Stimulated activated CD4-positive, alpha-beta T cell treated with anti-CD3 and anti-CD28 coated beads, Interleukin-4, amount 100 ng/mL, for 1 hour (primary cell): ENCODE results near the gene GSTA2.
"Not testable (repeated sequence)": the region's sequence is repeated elsewhere in the genome, so short reads cannot be mapped to it uniquely, and the experiment has no call there.

Source experiments
- DNase-seq: peaks from one replicate; pipeline ENCODE4 v3.0.0-alpha.2; 2020

GSTA2 gene

GRCh38 chr6:52763322-52763916 is at the start of gene GSTA2:
Gene GSTA2, minus strand, starts transcription at chr6:52763475. Its CDS starts 5,528 bp downstream, at chr6:52757947.
- not testable (repeated sequence) for DNase-seq

GRCh38 chr6:52809777-52810176 is 46.5 kb upstream of the GSTA2 start:
- DNase-seq = not testable (repeated sequence)

DNA sequence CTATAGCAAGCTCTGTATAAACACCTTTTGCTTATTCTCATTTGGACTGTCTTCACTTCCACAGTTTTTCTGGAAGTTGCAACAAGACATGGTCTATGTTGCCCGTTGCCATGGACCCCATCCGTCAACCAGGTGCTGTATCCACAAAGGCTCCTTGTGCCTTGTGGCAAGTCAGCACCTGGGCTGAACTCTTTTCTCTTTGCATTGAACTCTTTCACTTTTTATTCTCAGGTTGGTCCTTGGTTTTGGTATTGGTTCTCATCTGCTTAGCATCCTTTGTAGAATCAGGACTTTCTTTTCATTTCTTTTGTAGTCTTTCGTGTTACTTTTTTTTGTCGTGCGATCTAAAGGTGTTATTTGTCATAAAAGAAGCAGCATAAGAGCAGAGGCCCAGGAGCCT is 45.4 kb upstream of the GSTA2 start:
- no peak for DNase-seq

GRCh38 chr6:52803668-52804255 is 40.5 kb upstream of the GSTA2 start, which contains the start of gene GSTA1:
Gene GSTA1, minus strand, starts transcription at chr6:52803816. Its CDS starts 4,549 bp downstream, at chr6:52799267.
- not testable (repeated sequence) for DNase-seq

DNA sequence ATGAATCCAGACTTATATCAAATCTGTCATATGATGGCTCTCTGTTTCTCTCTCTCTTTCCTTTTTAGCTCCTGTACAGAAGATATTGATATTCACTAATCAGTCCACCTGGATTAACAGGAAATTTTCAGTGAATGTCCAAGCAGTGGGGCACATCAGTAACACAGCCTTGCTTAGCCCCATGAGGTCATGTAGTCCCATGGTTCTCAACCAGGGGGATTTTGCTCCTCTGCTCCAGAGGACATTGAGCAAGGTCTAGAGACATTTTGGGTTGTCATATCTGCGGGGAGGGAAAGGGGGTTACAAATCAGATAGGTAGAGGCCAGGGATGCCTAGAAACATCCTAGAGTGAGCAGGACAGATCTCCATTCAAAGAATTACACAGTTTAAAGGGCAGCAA is 39.5 kb upstream of the GSTA2 start:
- DNase-seq = no peak

DNA sequence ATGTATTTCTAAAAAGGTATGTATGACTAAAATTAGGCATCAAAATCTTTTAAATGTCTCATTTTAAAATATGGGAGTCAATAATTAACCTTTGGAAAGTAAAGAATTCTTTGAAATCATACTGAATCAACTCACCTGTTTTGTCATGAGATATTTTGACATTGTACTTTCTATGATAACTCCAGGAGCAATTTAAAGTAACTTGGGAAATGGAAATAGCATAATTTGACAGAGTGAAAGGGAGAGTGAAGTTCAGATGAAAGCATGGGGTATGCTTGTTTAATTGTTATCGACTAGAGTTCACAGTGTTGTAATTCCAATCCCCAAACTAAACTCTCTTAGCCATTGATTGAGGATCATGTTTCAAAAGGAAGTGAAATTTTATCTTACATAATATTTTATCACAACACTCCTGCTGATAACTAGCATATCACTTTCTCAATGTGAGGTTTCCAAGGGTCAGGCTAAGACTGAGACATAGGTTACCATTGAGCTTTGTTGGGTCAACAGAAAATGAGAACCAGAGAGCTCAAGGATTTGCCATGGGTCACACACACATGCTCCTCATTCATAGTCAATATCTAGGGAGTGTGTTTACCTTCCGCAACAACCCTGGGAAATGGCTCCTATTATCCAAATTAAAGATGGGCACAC is 38.0 kb upstream of the GSTA2 start:
- DNase-seq = no peak

DNA sequence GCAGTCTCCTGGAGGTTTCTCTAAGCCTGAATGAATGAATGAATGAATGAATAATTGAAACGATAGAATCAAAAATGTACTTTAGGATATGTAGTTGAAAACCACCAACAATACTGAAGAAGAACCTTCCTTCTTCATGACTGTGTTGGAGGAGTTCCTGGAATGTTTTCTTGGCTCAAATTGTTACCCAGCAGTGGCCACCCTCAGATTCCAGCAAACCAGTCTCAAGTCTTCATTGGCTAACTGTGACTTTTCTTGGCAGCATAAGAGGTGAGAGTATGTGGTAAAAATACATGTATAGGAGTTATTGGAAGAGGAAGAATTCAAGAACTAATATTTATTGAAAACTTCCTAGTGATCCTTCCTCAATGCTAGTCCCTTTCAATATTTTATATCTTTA is 36.0 kb upstream of the GSTA2 start:
- DNase-seq = not testable (repeated sequence)

DNA sequence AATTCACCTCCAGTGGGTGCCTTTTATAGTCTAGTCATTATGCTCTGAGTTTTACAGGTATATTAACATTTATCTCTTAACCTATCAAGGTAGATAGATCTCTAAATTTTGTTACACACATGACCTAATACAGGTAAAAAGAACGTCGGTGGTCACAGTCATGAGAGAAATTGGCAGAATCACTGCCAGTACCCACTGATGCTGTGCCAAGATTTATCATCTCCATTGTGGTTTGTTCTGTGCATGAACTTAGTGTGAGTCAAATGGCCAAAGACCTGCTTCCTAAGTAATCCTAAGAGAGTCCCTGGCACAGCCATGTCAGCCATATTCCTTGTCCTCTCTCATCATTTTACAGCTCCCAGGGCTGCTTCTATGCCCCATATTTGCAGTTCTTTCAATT is 31.1 kb upstream of the GSTA2 start:
- not testable (repeated sequence) for DNase-seq

DNA sequence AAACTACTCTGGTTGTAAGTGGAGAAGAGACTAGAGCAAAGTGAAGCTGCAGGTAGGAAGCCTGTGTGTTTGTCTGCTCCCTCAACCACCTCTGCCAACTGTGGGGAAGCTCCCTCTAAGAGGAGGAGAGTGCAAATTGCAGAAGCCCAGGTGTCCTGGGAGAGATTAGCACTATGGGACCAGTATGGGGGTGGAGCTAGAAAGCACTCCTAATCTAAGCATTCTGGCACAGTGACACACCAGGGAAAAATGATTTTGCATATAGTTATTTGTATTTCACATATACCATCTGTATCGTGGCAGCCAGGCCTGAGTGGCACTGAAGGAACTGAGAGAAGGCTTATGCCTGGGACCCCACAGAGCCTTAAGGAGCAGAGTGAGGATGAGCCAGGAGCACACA is 27.6 kb upstream of the GSTA2 start:
- DNase-seq = no peak

DNA sequence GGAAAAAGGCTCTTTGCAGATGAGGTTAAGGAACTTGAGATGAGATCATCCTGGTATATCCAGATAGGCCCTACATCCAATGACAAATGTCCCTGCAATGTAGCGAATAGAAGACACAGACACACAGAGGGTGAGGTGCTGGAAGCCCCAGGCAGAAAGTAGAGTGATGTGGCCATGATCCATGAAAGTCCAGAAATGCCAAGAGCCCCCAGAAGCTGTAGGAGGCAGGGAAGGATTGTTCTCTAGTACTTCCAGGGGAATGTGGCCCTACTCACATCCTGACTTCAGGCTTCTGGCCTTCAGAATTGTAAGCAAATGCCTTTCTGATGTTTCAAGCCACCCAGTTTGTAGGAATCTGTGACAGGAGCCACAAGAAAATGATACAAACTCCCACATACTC is 26.4 kb upstream of the GSTA2 start:
- DNase-seq = not testable (repeated sequence)

DNA sequence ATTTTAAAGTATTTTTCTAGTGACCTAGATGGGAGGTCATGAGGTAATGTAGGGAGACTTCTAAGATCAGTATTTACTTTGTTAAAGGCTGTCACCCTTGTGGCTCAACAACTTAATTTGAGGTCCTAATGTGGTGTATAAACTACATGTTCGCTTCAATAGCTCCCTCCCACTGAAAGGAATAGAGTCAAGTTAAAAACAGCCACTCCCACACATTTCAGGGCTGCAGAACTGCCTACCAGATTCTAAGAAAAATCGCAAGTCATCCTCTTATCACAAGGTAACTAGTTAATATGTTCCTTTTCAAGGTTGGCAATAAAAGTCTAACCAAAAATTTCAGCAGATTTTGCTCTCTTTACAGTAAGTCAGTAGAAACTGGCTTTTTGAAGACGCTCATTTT is 25.2 kb upstream of the GSTA2 start:
- DNase-seq = no peak

DNA sequence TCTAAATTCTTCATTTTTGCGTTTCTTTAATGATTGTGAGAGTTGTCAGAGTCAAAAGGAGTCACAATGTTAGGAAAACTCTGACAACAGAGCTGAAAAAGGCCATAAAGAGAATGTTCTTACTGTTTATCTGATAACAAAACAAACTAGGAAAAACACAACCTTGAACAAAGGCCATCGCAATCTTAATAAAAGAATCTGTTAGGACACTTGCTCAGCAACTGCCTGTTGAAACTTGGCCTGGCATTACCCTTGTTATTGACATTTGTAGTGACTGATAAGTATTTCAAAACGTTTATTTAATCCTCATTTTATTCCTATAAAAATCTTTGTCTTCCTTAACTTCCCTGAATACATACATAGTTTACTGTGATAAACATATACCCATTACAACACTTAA is 24.6 kb upstream of the GSTA2 start:
- DNase-seq = no peak

GRCh38 chr6:52786249-52786956 is 23.1 kb upstream of the GSTA2 start:
- no peak for DNase-seq

DNA sequence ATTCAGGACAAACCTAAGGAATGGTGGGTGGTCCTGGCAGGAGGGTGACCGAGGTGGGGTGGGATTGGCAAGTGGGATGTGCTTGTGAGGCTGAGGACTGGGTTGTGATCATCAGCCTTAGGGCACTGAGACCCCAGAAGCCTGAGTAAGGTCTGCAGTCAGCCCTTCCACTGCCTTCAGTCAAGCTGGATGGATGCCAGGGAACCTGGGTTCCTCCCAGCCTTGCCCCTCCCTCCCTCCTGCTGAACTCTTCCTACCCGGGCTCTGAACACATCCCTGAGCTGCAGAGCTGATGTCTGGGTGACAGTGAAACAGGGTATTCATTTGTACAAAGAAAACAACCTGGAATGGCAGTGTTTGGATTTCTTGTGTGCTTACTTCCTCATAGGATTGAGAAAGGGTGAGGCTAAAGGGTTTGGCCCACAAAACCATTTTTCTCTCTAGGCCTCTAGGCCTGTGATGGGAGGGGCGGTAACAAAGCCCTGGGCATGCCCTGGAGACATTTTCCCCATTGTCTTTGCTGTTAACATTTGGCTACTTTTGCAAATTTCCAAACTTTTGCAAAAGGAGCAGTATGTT is 19.5 kb upstream of the GSTA2 start:
- not testable (repeated sequence) for DNase-seq

- DNase-seq = not testable (repeated sequence)
Observed at GRCh38 chr6:52782209-52782608, 18.9 kb upstream of the GSTA2 start.

DNA sequence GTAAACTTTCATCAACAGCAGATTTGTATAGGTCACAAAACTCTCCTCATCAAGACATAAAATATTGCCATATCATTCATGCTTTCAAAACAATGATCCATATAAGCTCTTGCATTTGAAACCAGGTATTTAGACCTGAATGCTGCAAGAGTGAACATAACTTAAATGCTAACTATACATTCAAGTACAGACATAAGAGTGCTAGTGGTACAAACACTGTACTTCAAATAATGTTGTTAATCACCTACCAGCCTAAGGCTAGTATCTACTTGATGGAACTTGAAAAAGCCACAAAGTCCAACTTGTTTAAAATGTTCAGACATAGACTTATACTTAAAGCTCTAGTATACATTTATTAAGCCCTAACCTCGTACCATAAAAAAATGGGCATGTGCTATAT is 16.0 kb upstream of the GSTA2 start:
- DNase-seq = no peak

DNA sequence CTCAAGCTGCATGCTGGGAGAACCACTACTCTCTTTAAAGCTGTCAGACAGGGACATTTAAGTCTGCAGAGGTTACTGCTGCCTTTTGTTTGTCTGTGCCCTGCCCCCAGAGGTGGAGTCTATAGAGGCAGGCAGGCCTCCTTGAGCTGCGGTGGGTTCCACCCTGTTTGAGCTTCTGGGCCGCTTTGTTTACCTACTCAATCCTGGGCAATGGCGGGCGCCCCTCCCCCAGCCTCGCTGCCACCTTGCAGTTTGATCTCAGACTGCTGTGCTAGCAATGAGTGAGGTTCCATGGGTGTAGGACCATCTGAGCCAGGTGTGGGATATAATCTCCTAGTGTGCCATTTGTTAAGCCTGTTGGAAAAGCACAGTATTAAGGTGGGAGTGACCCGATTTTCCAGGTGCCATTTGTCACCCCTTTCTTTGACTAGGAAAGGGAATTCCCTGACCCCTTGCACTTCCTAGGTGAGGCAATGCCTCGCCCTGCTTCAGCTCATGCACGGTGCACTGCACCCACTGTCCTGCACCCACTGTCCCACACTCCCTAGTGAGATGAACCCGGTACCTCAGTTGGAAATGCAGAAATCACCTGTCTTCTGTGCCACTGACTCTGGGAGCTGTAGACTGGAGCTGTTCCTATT is 13.6 kb upstream of the GSTA2 start:
- not testable (repeated sequence) for DNase-seq

GRCh38 chr6:52769399-52769798 is 6.1 kb upstream of the GSTA2 start:
- DNase-seq = not testable (repeated sequence)

DNA sequence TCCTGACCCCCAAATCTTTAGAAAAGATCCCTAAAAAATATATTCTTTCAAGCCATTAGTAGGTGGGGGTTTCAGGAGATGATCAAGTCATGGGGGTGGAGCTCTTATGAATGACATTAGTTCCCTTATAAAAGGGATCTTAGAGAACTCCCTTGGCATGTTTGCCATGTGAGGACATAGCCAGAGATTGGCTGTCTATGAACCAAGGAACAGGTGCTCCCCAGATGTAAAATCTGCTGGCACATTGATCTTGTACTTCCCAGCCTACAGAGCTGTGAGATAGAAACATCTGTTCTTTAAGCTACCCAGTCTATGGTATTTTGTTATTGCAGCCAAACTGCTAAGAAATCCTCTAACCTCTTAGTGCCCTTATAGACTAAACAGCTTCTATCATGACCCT is 4.4 kb upstream of the GSTA2 start:
- DNase-seq = not testable (repeated sequence)

DNA sequence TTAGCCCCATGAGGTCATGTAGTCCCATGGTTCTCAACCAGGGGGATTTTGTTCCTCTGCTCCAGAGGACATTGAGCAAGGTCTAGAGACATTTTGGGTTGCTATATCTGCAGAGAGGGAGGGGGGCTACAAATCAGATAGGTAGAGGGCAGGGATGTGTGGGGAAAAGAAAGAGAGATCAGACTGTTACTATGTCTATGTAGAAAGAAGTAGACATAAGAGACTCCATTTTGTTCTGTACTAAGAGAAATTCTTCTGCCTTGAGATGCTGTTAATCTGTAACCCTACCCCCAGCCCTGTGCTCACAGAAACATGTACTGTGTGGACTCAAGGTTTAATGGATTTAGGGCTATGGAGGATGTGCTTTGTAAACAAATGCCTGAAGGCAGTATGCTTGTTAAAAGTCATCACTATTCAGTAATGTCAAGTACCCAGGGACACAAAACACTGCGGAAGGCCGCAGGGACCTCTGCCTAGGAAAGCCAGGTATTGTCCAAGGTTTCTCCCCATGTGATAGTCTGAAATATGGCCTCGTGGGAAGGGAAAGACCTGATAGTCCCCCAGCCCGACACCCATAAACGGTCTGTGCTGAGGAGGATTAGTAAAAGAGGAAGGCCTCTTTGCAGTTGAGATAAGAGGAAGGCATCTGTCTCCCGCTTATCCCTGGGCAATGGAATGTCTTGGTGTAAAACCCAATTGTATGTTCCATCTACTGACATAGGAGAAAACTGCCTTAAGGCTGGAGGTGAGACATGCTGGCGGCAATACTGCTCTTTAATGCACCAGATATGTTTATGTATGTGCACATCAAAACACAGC is 1.4 kb downstream of the GSTA2 start:
- DNase-seq = not testable (repeated sequence)

GRCh38 chr6:52760105-52760765 is 3.0 kb downstream of the GSTA2 start:
- DNase-seq = no peak
